A549 treated with RU486 at 1 μM for 4 hours (cell line): Measurements from ENCODE around the gene DGCR8. TPM values are rescaled to one million over a fixed set of nuclear protein-coding genes. Genes with fewer than 3 reads are reported as not detected.

ENCODE experiments used
- total RNA-seq: library from RNA; stranded (reverse); fragments of 200-300 nt; extraction: Qiagen RNA extraction; gene quantifications from 5 replicates; pipeline ENCODE4 v1.2.3, GENCODE V29; 2022; ENCODE audit warnings: low read depth

Gene DGCR8
- 18.2 to 20.3 TPM (median 19.3 TPM) in 5 replicates for total RNA-seq

GRCh38 chr22:20079745-20080444 is at the start of gene DGCR8:
TSS of gene DGCR8 (plus strand) at chr22:20080241. CDS start at chr22:20085964, 5,723 bp downstream.

GRCh38 chr22:20115691-20116375 is 35.8 kb downstream of the DGCR8 start, which contains the start of gene RANBP1:
TSS of gene RANBP1 (plus strand) at chr22:20116104. CDS start at chr22:20116185, 81 bp downstream.

GRCh38 chr22:20116951-20117632 is 37.1 kb downstream of the DGCR8 start, which contains the start of gene TRMT2A:
TSS of gene TRMT2A (minus strand) at chr22:20117226. CDS start at chr22:20116906, 320 bp downstream.

GRCh38 chr22:20131597-20131858 is 51.5 kb downstream of the DGCR8 start, which contains the start of gene ZDHHC8:
TSS of gene ZDHHC8 (plus strand) at chr22:20131804. CDS start at chr22:20131948, 144 bp downstream.

GRCh38 chr22:20150381-20151275 is 70.6 kb downstream of the DGCR8 start, which contains the start of gene CCDC188:
TSS of gene CCDC188 (minus strand) at chr22:20151055. CDS start at chr22:20150986, 69 bp downstream.

Other genes starting within 250 kb of the DGCR8 start
- 10.4 to 18.8 TPM (median 17.4 TPM) in 5 replicates for gene GNB1L, start 225.4 kb upstream of the DGCR8 start, total RNA-seq
- 5.2 to 8.8 TPM (median 6.5 TPM) in 5 replicates for gene RTL10, start 225.4 kb upstream of the DGCR8 start, total RNA-seq
- gene COMT, start 138.5 kb upstream of the DGCR8 start, total RNA-seq, result 113 to 170 TPM (median 156 TPM) in 5 replicates
- 25.6 to 39.2 TPM (median 34.1 TPM) in 5 replicates for gene TXNRD2, start 138.4 kb upstream of the DGCR8 start, total RNA-seq
- gene ARVCF, start 63.4 kb upstream of the DGCR8 start, total RNA-seq, result 1.1 to 3.5 TPM (median 1.9 TPM) in 5 replicates
- 11.5 to 15.5 TPM (median 13.7 TPM) in 5 replicates for gene TANGO2, start 59.1 kb upstream of the DGCR8 start, total RNA-seq
- 284 to 338 TPM (median 311 TPM) in 5 replicates for gene RANBP1, start 35.9 kb downstream of the DGCR8 start, total RNA-seq
- 20.9 to 29.5 TPM (median 24.1 TPM) in 5 replicates for gene TRMT2A, start 37.0 kb downstream of the DGCR8 start, total RNA-seq
- gene ZDHHC8, start 51.6 kb downstream of the DGCR8 start, total RNA-seq, result 19.9 to 34.3 TPM (median 26.0 TPM) in 5 replicates
- gene CCDC188, start 70.8 kb downstream of the DGCR8 start, total RNA-seq, result not detected in 5 replicates
- gene RTN4R, start 188.1 kb downstream of the DGCR8 start, total RNA-seq, result 5.6 to 12.3 TPM (median 10.0 TPM) in 5 replicates
- 29.0 to 45.2 TPM (median 42.3 TPM) in 5 replicates for gene DGCR6L, start 239.8 kb downstream of the DGCR8 start, total RNA-seq